GM21786 (cell line): ENCODE data around the gene SLC2A4.

ENCODE experiments used
- ATAC-seq: cut with Tn5 transposase; IDR thresholded peaks from one replicate; pipeline ENCODE4 v1.9.1; 2021; ENCODE audit not compliant: unreplicated experiment

Gene SLC2A4

GRCh38 chr17:7263801-7264078 lies 17.8 kb upstream of the SLC2A4 start:
- ATAC-seq: no peak

GRCh38 chr17:7266784-7267183 lies 14.7 kb upstream of the SLC2A4 start:
- ATAC-seq: no peak

GRCh38 chr17:7279448-7279847 lies 2.1 kb upstream of the SLC2A4 start:
- no peak for ATAC-seq

GRCh38 chr17:7280519-7281073 lies 922 bp upstream of the SLC2A4 start:
- ATAC-seq: peak; percentile 61

GRCh38 chr17:7281953-7282751 lies 634 bp downstream of the SLC2A4 start:
- ATAC-seq: no peak

GRCh38 chr17:7282752-7283321 lies 1.3 kb downstream of the SLC2A4 start:
- no peak for ATAC-seq

GRCh38 chr17:7283471-7284216 lies 2.1 kb downstream of the SLC2A4 start:
- no peak for ATAC-seq

GRCh38 chr17:7284911-7285310 lies 3.4 kb downstream of the SLC2A4 start:
- no peak for ATAC-seq

GRCh38 chr17:7285679-7286078 lies 4.2 kb downstream of the SLC2A4 start:
- no peak for ATAC-seq

- no peak for ATAC-seq
These were observed 7.9 kb downstream of the SLC2A4 start for GRCh38 chr17:7289256-7290032.

GRCh38 chr17:7290166-7290565 lies 8.6 kb downstream of the SLC2A4 start:
- ATAC-seq: no peak

- ATAC-seq: no peak
These were observed 9.2 kb downstream of the SLC2A4 start for GRCh38 chr17:7290685-7291084.

- ATAC-seq: no peak
These were observed 10.7 kb downstream of the SLC2A4 start for GRCh38 chr17:7292194-7292593.

GRCh38 chr17:7292729-7293128 lies 11.2 kb downstream of the SLC2A4 start:
- ATAC-seq: no peak

GRCh38 chr17:7293159-7293558 lies 11.6 kb downstream of the SLC2A4 start:
- no peak for ATAC-seq

- ATAC-seq: no peak
These were observed 12.5 kb downstream of the SLC2A4 start for GRCh38 chr17:7293816-7294613.

GRCh38 chr17:7294614-7295153 lies 13.2 kb downstream of the SLC2A4 start, which contains the start of gene YBX2:
YBX2 (minus strand) TSS chr17:7294639; CDS start chr17:7294500, 139 bp downstream.
- no peak for ATAC-seq

GRCh38 chr17:7295230-7296180 lies 14.0 kb downstream of the SLC2A4 start:
- no peak for ATAC-seq
